HK-2 (cell line): ENCODE data around the gene OR11H7.
"Not testable (repeated sequence)": the region's sequence is repeated elsewhere in the genome, so short reads cannot be mapped to it uniquely, and the experiment has no call there.

Experiments
- DNase-seq: peaks from one replicate; pipeline ENCODE4 v3.0.0-alpha.2; 2018; ENCODE audit not compliant: unreplicated experiment

The OR11H7 gene

GRCh38 chr14:20228681-20229080 is at the start of gene OR11H7:
OR11H7 (plus strand) TSS chr14:20228981.
- DNase-seq = no peak

- DNase-seq = no peak
Observed at GRCh38 chr14:20179218-20179617, 49.6 kb upstream of the OR11H7 start.

GRCh38 chr14:20179880-20180279 is 48.9 kb upstream of the OR11H7 start:
- no peak for DNase-seq

GRCh38 chr14:20180486-20180885 is 48.3 kb upstream of the OR11H7 start:
- DNase-seq = no peak

GRCh38 chr14:20184181-20184580 is 44.6 kb upstream of the OR11H7 start:
- DNase-seq = no peak

DNA sequence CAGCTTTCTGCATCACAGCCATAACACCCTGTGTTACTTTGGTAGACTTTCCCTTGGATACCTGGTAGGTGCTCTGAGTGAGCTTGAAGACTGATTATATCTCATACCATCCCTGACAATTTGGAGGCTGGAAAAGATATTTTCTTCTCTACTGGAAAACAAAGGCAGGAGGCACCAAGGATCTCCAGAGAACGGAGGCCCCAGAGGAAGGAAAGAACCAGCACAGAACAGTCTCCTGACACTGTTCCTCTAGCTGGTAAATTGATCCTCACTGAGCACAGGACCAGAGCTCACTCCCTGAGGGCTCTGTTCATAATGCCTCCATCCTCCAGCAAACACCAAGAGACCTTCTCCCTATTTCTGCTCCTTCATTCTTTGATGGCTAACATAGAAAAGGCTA is 38.2 kb upstream of the OR11H7 start, which contains the start of gene OR11G2:
OR11G2 (plus strand) TSS at position 301 of the 400 bp plus-strand sequence. CDS start 6,542 bp downstream, outside the sequence.
- no peak for DNase-seq

DNA sequence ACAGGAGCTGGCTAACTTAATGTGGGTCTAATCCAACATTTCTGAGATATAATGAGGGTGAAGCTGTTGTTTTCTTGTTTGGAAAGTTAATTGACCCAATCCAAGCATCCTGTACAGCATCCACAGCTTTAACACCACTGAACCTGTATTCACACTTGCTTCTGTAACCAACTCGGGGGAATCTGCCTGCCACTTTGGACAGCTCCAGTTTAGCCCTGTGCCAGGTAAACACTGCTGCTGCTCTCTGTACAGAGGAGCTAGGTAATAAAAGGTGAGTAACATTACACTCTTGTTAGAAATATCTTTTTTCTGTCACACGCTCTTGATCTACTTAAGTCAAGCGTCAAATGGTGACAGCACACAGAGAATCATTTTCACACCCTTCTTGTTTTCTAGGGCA is 37.4 kb upstream of the OR11H7 start:
- no peak for DNase-seq

- DNase-seq = no peak
Observed at GRCh38 chr14:20194101-20194500, 34.7 kb upstream of the OR11H7 start.

DNA sequence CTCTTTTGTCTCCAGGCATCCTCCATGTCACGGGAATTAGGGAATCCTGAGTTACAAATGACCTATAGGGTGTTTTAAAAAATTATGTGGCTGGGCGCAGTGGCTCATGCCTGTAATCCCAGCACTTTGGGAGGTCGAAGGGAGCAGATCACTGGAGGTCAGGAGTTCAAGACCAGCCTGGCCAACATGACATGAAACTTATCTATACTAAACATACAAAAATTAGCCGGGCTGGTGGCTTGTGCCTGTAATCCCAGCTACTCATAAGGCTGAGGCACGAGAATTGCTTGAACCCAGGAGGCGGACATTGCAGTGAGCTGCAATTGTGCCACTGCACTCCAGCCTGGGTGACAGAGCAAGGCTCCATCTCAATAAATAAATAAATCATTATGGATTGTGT is 33.6 kb upstream of the OR11H7 start:
- DNase-seq = not testable (repeated sequence)

GRCh38 chr14:20195911-20196310 is 32.9 kb upstream of the OR11H7 start:
- DNase-seq = no peak

- no peak for DNase-seq
Observed at GRCh38 chr14:20197459-20197858, 31.3 kb upstream of the OR11H7 start.

- DNase-seq = no peak
Observed at GRCh38 chr14:20198991-20199390, 29.8 kb upstream of the OR11H7 start.

DNA sequence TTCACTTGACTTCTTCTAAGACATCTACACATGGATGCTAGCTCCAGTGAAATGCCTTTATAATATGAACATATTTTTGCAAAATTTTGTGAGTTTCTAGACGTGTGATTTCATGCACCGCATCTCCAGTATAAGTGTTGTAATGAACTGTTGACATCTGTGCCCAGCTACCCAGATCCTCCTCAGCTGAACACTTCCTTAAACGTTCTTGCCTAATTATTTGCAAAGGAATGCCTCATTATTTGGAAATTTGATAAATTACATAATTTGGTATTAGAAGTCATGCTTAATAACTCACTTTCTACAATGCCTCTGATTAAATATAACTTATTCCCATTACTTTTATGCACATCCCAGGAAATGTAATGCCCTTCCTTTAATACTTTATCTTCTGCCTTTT is 24.1 kb upstream of the OR11H7 start:
- DNase-seq = no peak

DNA sequence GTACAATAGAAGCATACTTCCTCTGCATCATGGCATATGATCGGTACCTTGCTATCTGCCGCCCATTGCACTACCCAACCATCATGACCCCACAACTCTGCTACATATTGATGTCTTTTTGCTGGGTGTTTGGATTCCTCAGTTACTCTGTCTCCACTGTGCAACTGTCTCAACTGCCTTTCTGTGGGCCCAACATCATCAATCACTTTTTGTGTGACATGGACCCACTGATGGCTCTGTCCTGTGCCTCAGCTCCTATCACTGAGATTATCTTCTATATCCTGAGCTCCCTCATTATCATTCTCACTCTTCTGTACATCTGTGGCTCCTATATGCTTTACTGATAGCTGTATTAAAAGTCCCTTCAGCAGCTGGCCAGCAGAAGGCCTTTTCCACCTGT is 19.2 kb upstream of the OR11H7 start:
- no peak for DNase-seq

- not testable (repeated sequence) for DNase-seq
Observed at GRCh38 chr14:20212406-20212805, 16.4 kb upstream of the OR11H7 start.

DNA sequence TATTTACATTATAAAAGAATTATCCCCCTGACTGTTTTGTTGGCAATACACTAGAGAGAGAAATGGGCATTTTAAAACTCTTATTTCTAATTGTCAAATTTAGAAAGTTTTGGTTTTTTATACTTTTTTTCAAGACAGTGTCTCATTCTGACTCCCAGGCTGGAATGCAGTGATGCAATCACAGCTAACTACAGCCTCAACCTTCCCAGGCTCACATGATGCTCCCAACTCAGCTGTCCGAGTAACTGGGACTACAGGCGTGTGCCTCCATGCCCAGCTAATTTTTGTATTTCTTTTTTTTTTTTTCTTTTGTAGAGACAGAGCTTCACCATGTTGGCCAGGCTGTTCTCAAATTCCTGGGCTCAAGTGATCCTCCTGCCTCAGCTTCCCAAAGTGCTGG is 13.6 kb upstream of the OR11H7 start:
- no peak for DNase-seq

- no peak for DNase-seq
Observed at GRCh38 chr14:20219033-20219432, 9.7 kb upstream of the OR11H7 start.

DNA sequence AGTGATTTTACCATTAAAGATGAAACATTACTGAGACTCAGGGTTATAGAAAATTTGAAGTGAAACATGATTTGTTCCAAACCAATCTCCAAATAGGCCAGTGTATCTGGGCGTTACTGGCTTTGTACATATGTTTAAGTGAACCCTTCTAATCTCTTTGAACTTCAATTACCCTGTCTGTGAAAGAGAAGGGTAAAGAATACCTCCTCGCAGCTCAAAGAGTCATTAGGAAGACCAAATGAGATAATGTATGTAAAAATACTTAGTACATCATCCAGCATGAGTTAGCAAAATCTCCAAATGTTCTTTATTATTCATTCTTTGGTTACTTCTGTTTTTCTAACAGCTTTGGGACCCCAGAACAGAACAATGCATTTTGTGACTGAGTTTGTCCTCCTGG is 5.4 kb upstream of the OR11H7 start, which contains the start of gene OR11H6:
OR11H6 (plus strand) TSS at position 301 of the 400 bp plus-strand sequence; CDS start at position 301, 0 bp downstream.
- no peak for DNase-seq

GRCh38 chr14:20235415-20235814 is 6.6 kb downstream of the OR11H7 start:
- not testable (repeated sequence) for DNase-seq

- DNase-seq = no peak
Observed at GRCh38 chr14:20247646-20248246, 19.0 kb downstream of the OR11H7 start.

- peak; percentile 33 for DNase-seq
Observed at GRCh38 chr14:20262642-20263128, 33.9 kb downstream of the OR11H7 start.

DNA sequence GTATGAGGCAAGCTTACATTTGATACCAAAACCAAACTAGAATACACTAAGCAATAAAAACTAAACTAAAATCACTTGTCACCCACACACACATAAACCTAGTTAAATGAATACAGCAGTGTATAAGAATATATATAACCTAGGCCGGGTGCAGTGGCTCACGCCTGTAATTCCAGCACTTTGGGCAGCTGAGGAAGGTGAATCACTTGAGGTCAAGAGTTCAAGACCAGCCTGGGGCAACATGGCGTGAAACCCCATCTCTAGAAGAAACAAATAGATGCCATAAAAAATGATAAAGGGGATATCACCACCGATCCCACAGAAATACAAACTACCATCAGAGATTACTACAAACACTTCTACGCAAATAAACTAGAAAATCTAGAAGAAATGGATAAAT is 35.6 kb downstream of the OR11H7 start:
- DNase-seq = not testable (repeated sequence)

- DNase-seq = no peak
Observed at GRCh38 chr14:20274062-20274461, 45.3 kb downstream of the OR11H7 start.

GRCh38 chr14:20277409-20277808 is 48.6 kb downstream of the OR11H7 start:
- DNase-seq = no peak
